ENCODE measurements around the gene MEIS1.

DNA sequence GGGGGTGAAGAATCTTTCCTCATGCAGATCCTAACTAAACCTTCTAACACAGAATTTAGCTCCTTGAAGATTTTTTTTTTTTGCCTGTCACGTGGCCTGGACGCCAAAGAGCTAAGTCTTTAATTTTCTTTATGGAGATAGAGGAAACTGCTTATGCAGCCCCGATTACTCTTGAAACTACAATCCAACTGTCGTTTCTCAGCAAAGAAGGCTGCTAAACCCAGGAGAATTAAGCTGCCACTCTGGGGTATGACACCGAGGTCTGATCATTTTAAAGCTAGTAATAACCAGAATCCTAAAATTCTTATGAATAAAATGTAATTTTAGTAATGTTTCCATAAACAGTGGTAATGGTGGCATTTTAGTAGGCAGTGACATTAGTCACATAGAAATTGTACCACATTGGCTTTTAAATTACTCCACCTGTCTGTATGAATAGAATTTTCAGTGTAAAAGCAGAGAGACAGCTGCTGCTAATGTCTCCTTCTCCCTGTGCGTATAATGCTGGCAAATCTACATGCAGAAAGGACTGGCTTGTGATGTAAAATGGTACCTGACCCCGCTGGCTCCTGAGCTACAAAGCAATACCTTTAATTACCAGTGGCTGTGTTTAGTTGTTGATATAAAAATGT is 86.5 kb downstream of the MEIS1 start:
- no peak for TF ChIP-seq EP300 (IDR thresholded peaks at IDR 0.05)
- TF ChIP-seq, protein P1, sequence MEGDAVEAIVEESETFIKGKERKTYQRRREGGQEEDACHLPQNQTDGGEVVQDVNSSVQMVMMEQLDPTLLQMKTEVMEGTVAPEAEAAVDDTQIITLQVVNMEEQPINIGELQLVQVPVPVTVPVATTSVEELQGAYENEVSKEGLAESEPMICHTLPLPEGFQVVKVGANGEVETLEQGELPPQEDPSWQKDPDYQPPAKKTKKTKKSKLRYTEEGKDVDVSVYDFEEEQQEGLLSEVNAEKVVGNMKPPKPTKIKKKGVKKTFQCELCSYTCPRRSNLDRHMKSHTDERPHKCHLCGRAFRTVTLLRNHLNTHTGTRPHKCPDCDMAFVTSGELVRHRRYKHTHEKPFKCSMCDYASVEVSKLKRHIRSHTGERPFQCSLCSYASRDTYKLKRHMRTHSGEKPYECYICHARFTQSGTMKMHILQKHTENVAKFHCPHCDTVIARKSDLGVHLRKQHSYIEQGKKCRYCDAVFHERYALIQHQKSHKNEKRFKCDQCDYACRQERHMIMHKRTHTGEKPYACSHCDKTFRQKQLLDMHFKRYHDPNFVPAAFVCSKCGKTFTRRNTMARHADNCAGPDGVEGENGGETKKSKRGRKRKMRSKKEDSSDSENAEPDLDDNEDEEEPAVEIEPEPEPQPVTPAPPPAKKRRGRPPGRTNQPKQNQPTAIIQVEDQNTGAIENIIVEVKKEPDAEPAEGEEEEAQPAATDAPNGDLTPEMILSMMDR (IDR thresholded peaks at IDR 0.05) = no peak

Data from stomach (tissue), 4 donors.